K562 (cell line): ENCODE data around the gene HCAR1.

ENCODE experiments used
- ARNT ChIP-seq, 2 experiments: fragments of 450-650 bp; IDR thresholded peaks; 2 replicates each; pipeline ENCODE4 v1.6.1; 2016; ENCODE audit warnings: mild to moderate bottlenecking in 1 of 2
- BRD4 ChIP-seq: fragments of 200-600 bp; sonication (generic); IDR thresholded peaks from 2 replicates; pipeline ENCODE4 v1.6.1; 2017; ENCODE audit warnings: inconsistent platforms
- CHD2 ChIP-seq: IDR thresholded peaks from 2 replicates; pipeline ENCODE4 v1.6.1; 2011; ENCODE audit warnings: low read depth, low read length
- KAT2B ChIP-seq: IDR thresholded peaks from one replicate; pipeline ENCODE4 v1.6.1; 2012; ENCODE audit warnings: low read depth, mild to moderate bottlenecking, control low read depth, inconsistent platforms, low read length, moderate library complexity
- KLF16 ChIP-seq: IDR thresholded peaks from 2 replicates; pipeline ENCODE4 v1.6.1; 2016; ENCODE audit warnings: antibody characterized with exemption
- MITF ChIP-seq: IDR thresholded peaks from 2 replicates; pipeline ENCODE4 v1.6.1; 2014; ENCODE audit warnings: antibody characterized with exemption
- POLR2A ChIP-seq: fragments of 450-650 bp; conservative IDR thresholded peaks from 2 replicates; pipeline ENCODE4 v1.6.1; 2016
- SNAPC5 ChIP-seq: fragments of 250-450 bp; sonication (Bioruptor Pico); IDR thresholded peaks from 2 replicates; pipeline ENCODE4 v1.8.0; 2021; ENCODE audit warnings: moderate library complexity, mild to moderate bottlenecking, inconsistent platforms
- TCF7L2 ChIP-seq: fragments of 150-350 bp; IDR thresholded peaks from 2 replicates; pipeline ENCODE4 v1.6.1; 2016; ENCODE audit warnings: low read depth, mild to moderate bottlenecking, low read length, moderate library complexity
- ZNF644 ChIP-seq: fragments of 200-800 bp; sonication (Bioruptor generic); IDR thresholded peaks from 2 replicates; pipeline ENCODE4 v1.6.1; 2016; ENCODE audit warnings: low read depth, missing genetic modification characterization, missing compliant biosample characterization
- TF ChIP-seq, protein P1 (sequence below), 3 experiments: IDR thresholded peaks in 2 of 3; conservative IDR thresholded peaks in 1 of 3; 2 replicates each; pipeline ENCODE4 v1.5.1; 2011 to 2012; ENCODE audit warnings: low read length in 3 of 3, mild to moderate bottlenecking in 3 of 3, control low read depth in 2 of 3, improper control_type of control experiment in 1 of 3, inconsistent platforms in 1 of 3, low read depth in 1 of 3, mixed read lengths in 1 of 3, moderate library complexity in 1 of 3; ENCODE audit not compliant: insufficient read depth in 2 of 3
- TF ChIP-seq, protein P2 (sequence below): sonication (generic); formaldehyde crosslinking; IDR thresholded peaks from 2 replicates; pipeline ENCODE4 v1.4.0; 2020; ENCODE audit warnings: mild to moderate bottlenecking, missing genetic modification reagents
- TF ChIP-seq, protein P3 (sequence below): fragments of 250-450 bp; sonication (Bioruptor Pico); IDR thresholded peaks from 2 replicates; pipeline ENCODE4 v1.9.0; 2021; ENCODE audit warnings: mild to moderate bottlenecking, inconsistent platforms

- TF ChIP-seq POLR2A (no peak), CHD2 (no peak), ARNT (IDR thresholded peaks at IDR 0.05) (no peak), MITF (no peak), KLF16 (no peak), KAT2B (no peak), ZNF644 (tag) (no peak), SNAPC5 (CRISPR knock-in tag) (no peak), BRD4 (no peak), TCF7L2 (no peak)
- TF ChIP-seq, protein P1, sequence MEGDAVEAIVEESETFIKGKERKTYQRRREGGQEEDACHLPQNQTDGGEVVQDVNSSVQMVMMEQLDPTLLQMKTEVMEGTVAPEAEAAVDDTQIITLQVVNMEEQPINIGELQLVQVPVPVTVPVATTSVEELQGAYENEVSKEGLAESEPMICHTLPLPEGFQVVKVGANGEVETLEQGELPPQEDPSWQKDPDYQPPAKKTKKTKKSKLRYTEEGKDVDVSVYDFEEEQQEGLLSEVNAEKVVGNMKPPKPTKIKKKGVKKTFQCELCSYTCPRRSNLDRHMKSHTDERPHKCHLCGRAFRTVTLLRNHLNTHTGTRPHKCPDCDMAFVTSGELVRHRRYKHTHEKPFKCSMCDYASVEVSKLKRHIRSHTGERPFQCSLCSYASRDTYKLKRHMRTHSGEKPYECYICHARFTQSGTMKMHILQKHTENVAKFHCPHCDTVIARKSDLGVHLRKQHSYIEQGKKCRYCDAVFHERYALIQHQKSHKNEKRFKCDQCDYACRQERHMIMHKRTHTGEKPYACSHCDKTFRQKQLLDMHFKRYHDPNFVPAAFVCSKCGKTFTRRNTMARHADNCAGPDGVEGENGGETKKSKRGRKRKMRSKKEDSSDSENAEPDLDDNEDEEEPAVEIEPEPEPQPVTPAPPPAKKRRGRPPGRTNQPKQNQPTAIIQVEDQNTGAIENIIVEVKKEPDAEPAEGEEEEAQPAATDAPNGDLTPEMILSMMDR (IDR thresholded peaks at IDR 0.05 in 2 of 3, conservative IDR thresholded peaks at IDR 0.05 in 1 of 3; ENCODE audit: insufficient read depth in 2 of 3, low read depth in 1 of 3, low read length in 3 of 3): no peak
- TF ChIP-seq, protein P2, sequence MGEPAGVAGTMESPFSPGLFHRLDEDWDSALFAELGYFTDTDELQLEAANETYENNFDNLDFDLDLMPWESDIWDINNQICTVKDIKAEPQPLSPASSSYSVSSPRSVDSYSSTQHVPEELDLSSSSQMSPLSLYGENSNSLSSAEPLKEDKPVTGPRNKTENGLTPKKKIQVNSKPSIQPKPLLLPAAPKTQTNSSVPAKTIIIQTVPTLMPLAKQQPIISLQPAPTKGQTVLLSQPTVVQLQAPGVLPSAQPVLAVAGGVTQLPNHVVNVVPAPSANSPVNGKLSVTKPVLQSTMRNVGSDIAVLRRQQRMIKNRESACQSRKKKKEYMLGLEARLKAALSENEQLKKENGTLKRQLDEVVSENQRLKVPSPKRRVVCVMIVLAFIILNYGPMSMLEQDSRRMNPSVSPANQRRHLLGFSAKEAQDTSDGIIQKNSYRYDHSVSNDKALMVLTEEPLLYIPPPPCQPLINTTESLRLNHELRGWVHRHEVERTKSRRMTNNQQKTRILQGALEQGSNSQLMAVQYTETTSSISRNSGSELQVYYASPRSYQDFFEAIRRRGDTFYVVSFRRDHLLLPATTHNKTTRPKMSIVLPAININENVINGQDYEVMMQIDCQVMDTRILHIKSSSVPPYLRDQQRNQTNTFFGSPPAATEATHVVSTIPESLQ (CRISPR knock-in tag): no peak
- TF ChIP-seq, protein P3, sequence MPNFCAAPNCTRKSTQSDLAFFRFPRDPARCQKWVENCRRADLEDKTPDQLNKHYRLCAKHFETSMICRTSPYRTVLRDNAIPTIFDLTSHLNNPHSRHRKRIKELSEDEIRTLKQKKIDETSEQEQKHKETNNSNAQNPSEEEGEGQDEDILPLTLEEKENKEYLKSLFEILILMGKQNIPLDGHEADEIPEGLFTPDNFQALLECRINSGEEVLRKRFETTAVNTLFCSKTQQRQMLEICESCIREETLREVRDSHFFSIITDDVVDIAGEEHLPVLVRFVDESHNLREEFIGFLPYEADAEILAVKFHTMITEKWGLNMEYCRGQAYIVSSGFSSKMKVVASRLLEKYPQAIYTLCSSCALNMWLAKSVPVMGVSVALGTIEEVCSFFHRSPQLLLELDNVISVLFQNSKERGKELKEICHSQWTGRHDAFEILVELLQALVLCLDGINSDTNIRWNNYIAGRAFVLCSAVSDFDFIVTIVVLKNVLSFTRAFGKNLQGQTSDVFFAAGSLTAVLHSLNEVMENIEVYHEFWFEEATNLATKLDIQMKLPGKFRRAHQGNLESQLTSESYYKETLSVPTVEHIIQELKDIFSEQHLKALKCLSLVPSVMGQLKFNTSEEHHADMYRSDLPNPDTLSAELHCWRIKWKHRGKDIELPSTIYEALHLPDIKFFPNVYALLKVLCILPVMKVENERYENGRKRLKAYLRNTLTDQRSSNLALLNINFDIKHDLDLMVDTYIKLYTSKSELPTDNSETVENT (CRISPR knock-in tag): no peak
Measured at GRCh38 chr12:122749569-122750332, 19.1 kb upstream of the HCAR1 start.
